Nephron progenitor cell (in vitro differentiated cells): ENCODE results near the gene PPHLN1.

Experiments used
- DNase-seq: peaks from one replicate; pipeline ENCODE4 v3.0.0; 2021
- H3K27ac Mint-ChIP-seq: 2 replicates; pipeline ENCODE4 v1.8.0; 2021; ENCODE audit warnings: mild to moderate bottlenecking, moderate library complexity, mixed read lengths
- H3K27me3 Mint-ChIP-seq: 2 replicates; pipeline ENCODE4 v1.8.0; 2021; ENCODE audit warnings: mild to moderate bottlenecking, low read depth, mixed read lengths; ENCODE audit not compliant: poor library complexity
- H3K36me3 Mint-ChIP-seq: 2 replicates; pipeline ENCODE4 v1.8.0; 2021; ENCODE audit warnings: low read depth, mixed read lengths
- H3K4me1 Mint-ChIP-seq: 2 replicates; pipeline ENCODE4 v1.8.0; 2021; ENCODE audit warnings: mixed read lengths
- H3K4me3 Mint-ChIP-seq: 2 replicates; pipeline ENCODE4 v1.8.0; 2021; ENCODE audit warnings: mild to moderate bottlenecking, moderate library complexity, mixed read lengths
- H3K9me3 Mint-ChIP-seq: 2 replicates; pipeline ENCODE4 v1.8.0; 2021; ENCODE audit warnings: mild to moderate bottlenecking, moderate library complexity, mixed read lengths
- TF ChIP-seq, protein P1 (sequence below): fragments of 200-600 bp; sonication (generic); IDR thresholded peaks from 2 replicates; pipeline ENCODE4 v1.5.0; 2021; ENCODE audit warnings: antibody characterized with exemption

Gene PPHLN1

DNA sequence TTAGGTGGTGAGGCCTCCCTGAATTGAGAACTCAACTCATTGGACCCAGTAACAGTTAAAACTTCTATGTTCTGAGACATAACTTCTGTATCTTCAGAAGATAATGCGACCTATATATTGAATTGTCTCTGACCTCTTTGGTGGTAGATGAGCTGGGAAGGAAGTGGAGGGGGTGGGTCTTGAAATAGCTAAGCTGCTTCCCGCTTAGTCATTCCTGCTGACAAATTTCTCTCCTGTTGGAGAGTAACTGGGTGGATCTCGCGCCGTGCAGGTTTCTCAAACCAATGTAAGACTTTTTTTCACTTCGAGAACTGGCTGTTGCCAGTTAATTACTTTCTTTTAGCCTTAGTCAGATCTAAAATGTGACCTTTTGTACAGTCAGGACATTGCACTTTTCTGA, 100.8 kb downstream of the PPHLN1 start:
- Mint-ChIP-seq H3K27ac (no peak overlapping the region), H3K4me3 (no peak overlapping the region)
- TF ChIP-seq, protein P1, sequence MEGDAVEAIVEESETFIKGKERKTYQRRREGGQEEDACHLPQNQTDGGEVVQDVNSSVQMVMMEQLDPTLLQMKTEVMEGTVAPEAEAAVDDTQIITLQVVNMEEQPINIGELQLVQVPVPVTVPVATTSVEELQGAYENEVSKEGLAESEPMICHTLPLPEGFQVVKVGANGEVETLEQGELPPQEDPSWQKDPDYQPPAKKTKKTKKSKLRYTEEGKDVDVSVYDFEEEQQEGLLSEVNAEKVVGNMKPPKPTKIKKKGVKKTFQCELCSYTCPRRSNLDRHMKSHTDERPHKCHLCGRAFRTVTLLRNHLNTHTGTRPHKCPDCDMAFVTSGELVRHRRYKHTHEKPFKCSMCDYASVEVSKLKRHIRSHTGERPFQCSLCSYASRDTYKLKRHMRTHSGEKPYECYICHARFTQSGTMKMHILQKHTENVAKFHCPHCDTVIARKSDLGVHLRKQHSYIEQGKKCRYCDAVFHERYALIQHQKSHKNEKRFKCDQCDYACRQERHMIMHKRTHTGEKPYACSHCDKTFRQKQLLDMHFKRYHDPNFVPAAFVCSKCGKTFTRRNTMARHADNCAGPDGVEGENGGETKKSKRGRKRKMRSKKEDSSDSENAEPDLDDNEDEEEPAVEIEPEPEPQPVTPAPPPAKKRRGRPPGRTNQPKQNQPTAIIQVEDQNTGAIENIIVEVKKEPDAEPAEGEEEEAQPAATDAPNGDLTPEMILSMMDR, result no peak

DNA sequence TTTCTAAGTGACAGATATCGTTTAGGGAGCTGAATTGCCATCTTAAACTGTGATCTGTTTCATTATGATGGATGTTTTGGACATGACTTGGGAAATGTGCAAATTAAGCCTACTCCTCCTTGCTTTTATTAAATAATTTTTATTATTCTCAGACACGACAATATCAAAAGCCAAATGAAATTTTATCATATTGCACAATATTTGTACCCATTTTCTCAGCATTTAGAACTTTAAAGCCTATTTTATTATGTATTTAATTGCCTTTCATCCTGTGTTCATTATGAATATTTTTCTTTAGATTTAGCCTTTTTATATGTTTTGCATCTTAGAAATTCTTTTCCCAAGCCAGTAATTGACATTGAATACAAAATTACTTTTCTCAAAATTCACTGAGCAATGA, 102.9 kb downstream of the PPHLN1 start:
- DNase-seq, result no peak

More for the DNA sequence above, 100.8 kb downstream of the PPHLN1 start:
- Mint-ChIP-seq H3K36me3 (peaks cover 56% of the 10 kb centered on the region), H3K9me3 (no peaks in the 10 kb centered on the region), H3K4me1 (peaks cover 5% of the 10 kb centered on the region), H3K27me3 (no peaks in the 10 kb centered on the region)
- DNase-seq, result no peak

DNA sequence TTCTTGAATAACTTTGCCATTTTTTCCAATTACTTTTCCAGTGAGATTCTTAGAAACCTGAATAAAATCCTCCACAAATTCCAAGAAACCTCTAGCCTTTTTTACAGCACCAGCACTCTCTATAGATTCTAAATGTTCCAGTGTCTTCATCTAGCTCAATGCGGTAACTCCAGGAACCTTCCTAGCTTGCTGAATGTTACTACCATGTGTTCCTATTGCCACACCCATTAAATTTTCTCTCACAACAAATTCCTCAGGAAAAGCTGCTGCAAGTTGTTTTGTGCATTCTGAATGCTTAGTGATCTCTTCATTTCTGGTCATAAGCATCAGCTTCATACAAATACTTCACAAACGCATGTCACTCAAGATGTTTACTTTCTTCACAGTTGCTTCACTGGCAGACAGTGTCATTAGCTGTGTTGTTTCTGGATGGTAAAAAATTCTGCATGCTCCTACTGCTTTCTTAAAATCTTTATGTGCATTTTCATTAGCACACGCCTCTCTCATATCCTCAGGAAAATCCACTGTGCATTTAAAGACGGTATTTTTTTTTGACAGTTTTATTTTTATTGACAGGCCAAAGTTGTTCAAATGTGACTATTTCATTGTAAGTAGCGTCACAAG, 106.7 kb downstream of the PPHLN1 start:
- Mint-ChIP-seq H3K27ac (no peak overlapping the region), H3K36me3 (peaks cover 43% of the 10 kb centered on the region), H3K9me3 (no peaks in the 10 kb centered on the region), H3K4me3 (no peak overlapping the region), H3K27me3 (no peaks in the 10 kb centered on the region), H3K4me1 (no peaks in the 10 kb centered on the region)
- TF ChIP-seq, protein P1, result no peak
- DNase-seq, result no peak

More for the DNA sequence above, 102.9 kb downstream of the PPHLN1 start:
- TF ChIP-seq, protein P1, result no peak
- no peak overlapping the region for H3K27ac Mint-ChIP-seq
- H3K27me3 Mint-ChIP-seq, result no peaks in the 10 kb centered on the region
- H3K4me1 Mint-ChIP-seq, result peaks cover 5% of the 10 kb centered on the region
- H3K9me3 Mint-ChIP-seq, result no peaks in the 10 kb centered on the region
- H3K36me3 Mint-ChIP-seq, result peaks cover 71% of the 10 kb centered on the region
- H3K4me3 Mint-ChIP-seq, result no peak overlapping the region

DNA sequence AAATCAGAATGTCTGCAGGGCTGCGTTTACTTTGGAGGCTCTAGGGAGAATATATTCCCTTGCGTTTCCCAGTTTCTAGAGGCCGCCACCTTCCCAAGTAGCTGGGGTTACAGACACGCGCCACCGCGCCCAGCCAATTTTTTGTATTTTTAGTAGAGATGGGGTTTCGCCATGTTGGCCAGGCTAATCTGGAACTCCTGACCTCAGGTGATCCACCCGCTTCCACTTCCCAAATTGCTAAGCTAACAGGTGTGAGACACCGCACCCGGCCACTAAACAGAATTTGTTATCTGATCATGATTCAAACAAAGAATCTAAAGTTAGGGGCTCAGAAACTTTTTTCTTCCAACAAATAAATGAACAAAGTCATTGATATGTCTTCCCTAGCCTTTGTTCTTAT, 114.6 kb downstream of the PPHLN1 start:
- H3K36me3 Mint-ChIP-seq, result peaks cover 64% of the 10 kb centered on the region
- TF ChIP-seq, protein P1, result no peak

DNA sequence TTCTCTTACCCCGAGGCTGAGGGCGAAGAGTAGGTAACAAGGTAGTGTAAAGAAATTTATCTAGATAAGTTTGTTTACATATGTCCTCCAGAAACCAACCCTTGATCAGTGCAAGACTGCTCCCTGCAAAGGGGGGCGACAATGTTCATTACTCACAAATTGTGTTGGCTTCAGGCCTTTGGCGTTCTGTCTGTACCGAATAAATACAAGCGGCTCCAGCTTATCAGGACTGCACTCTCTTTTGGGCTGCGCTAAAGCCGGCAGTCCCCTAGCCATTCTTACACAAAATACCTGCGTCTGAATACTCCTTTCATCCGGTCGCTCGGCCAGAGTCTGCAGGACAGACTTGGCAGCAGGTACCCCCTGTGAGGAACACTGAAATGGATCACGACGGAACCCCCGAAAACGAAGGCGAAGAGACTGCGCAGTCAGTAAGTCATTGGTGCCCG, 116.4 kb downstream of the PPHLN1 start:
- TF ChIP-seq, protein P1, result no peak

More for the DNA sequence above, 114.6 kb downstream of the PPHLN1 start:
- H3K4me3 Mint-ChIP-seq, result no peak overlapping the region
- H3K27me3 Mint-ChIP-seq, result no peaks in the 10 kb centered on the region
- H3K27ac Mint-ChIP-seq, result no peak overlapping the region
- H3K9me3 Mint-ChIP-seq, result peaks cover 21% of the 10 kb centered on the region
- DNase-seq, result no peak
- no peaks in the 10 kb centered on the region for H3K4me1 Mint-ChIP-seq

DNA sequence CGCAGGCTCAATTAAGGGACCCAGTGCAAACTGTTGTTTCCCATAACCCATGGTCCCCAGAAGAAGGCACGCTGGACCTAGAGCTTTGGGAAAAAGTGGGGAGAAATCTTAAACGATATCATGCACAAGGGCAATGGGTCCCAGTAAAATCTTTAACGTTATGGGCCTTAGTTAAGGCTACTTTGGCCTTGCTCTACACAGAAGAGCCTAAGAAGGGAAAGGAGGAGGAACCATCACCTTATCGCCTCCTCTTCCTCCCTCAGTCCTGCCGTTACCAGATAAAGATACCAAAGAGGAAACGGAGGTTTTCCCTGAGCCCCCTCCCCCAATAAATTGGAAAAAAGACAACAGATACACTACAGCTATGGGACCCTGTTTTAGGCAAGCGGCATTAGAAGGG, 116.9 kb downstream of the PPHLN1 start:
- H3K27me3 Mint-ChIP-seq, result no peaks in the 10 kb centered on the region
- H3K9me3 Mint-ChIP-seq, result peaks cover 26% of the 10 kb centered on the region
- no peak for DNase-seq
- H3K36me3 Mint-ChIP-seq, result peaks cover 84% of the 10 kb centered on the region
- H3K4me3 Mint-ChIP-seq, result no peak overlapping the region
- no peaks in the 10 kb centered on the region for H3K4me1 Mint-ChIP-seq
- H3K27ac Mint-ChIP-seq, result no peak overlapping the region
- TF ChIP-seq, protein P1, result no peak

More for the DNA sequence above, 116.4 kb downstream of the PPHLN1 start:
- Mint-ChIP-seq H3K36me3 (peaks cover 81% of the 10 kb centered on the region), H3K9me3 (peaks cover 26% of the 10 kb centered on the region), H3K27me3 (no peaks in the 10 kb centered on the region), H3K27ac (no peak overlapping the region), H3K4me1 (no peaks in the 10 kb centered on the region), H3K4me3 (no peak overlapping the region)
- DNase-seq, result no peak
